NCI-H1105 treated with DMSO at 0.1 percent for 48 hours (cell line): ENCODE results near the gene SRGAP3.

Experiments used
- DNase-seq: peaks from one replicate; lab custom pipeline; 2025; lab: John Stamatoyannopoulos, UW

The SRGAP3 gene

GRCh38 chr3:9015250-9015649 is 234.2 kb downstream of the SRGAP3 start:
- DNase-seq = no peak

DNA sequence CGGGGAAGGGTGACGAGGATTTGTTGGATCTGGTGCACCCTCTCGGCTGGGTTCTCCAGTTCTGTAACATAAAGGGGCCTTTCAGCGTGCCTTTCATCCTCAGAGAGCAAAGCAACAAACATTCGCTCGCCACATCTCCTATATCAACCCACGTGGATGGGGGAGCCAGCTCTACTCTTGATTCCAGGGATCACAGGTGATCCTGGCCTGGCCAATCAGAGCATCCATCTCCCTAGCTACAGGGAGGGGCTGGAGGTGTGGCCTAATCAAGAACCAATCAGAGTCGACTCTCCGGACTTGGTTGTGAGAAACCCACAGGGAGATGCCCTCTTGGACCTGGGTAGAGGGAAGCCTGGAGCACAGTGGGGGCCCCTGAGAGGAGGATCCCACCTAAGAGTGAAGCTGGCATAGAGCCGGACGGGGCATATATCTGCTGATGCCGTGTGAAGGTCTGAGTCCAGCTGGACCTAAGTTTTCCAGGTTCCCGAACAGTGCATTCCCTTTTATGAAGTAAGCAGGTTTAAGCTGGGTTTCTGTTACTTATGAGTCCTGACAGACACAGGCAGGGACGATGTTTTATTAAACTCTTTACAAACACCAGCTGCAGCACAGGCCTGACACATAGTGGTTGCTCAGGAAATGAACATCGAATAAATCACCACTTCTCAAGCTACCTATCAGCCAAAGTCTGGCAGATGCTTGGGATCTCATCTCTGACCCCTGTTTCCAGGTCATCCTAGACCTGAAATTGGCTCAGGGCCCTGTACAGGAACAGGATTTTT is 235.5 kb downstream of the SRGAP3 start:
- no peak for DNase-seq

DNA sequence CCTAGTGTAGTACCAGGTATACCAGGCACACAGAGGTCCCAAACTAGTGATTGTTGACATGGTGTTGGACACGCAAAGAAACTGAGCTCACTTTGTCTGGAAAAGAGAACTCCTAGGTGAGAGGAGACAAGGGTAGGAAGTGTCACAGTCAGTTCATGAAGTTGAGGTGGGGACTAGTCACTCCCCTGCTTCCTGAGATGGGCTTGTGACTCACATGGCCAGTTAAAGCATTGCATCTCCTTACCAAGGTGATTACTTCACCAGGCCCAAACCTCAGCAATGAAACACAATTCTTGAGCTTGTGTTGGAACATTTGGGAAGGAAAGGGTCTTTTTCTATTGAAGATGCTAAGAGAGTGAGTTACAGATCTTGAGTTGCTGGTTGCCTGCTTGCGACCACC is 236.9 kb downstream of the SRGAP3 start:
- DNase-seq = no peak

DNA sequence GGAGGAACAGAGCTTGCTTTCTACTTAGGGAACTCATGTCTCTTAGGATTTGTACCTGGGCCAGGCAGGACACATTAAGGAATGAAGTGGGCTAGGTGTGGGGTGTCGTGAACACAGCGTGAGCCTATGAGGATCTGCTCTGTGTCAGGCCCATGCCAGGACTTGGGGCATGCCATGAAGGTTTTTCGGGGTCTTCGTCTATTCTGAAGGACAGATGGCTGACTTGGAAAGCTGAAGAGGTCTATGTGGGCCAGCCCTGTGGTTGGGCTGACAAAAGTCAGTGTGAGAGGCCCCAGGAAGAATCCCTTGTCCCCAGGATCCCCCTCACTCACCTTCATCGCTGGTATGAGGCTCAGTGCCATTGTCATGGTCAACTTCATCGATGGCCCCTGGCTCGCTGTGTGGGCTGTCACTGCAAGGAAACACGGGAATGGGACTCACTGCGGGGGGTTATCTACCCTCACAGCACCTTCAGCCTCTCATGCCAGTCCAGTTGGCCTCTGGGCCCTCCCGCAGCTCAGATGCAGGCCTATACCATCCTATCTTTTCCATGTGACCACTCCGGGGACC is 239.4 kb downstream of the SRGAP3 start:
- no peak for DNase-seq

DNA sequence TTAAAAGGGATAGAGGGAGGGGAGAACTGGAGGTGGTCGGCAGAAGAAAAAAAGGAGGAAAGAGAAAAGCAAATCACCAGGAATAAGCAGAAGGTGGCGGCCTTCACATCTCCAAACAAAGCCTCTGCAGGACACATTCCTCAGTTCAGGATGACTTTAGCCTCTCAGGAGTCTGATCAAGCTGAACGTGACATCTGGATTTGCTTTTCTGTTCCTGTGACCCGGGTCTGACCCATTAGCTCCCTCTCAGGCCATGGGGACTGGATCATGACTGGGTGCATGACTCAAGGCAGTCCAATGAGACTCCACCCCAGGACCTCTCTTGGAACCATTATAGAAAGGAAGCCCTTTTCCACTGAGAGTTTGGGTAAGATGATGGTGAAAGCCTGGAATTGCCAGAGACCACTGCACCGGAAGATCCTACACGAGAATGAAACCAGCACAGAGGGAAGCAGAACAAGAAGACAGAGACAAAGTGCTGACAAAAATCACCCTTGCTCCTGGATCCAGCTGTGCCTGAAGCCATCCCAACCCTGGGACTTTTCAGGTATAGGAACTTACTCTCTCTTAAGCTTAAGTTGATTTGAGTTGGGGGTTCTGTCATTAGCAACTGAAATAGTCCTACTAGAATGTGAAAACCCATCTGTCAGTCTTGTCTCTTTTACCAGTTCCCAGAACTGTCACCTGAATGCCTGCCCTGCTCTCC is 240.7 kb downstream of the SRGAP3 start:
- no peak for DNase-seq

DNA sequence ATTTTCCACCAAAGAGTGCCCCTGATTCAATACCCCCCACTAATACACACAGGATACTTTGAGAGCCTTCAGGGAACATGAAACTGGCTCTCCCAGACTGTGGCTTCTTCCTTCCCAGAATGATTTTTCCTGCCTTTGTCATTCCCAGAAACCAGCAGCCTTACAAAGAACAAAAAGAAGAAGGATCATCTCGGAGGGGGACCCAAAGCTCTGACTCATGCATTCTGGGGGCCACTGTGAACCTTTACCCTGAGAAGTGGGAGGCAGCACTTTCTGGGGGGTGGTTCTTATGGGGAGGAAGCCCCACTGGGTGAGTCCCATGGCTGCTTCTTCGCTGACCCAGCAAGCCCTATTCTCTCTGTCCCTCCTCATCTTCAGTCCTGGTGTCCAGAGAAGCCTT is 241.5 kb downstream of the SRGAP3 start:
- no peak for DNase-seq

DNA sequence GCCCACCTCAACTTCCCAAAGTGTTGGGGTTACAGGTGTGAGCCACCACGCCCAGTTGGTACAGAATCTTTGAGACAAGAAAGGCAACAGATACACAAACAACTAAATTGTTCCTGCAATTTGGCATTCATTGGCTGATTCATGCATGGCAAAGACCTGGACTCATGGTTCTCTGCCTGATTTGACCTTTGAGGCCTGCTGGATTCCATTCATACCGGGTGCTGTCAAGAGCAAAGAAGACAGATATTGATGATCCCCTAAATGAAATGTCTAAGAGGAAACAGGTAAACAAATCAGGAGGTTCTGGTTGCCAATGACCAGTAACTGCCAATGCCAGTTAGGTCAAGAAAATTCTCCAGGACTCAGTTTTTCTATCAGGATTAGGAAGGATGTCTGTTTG is 242.2 kb downstream of the SRGAP3 start:
- DNase-seq = no peak

- DNase-seq = no peak
Measured at GRCh38 chr3:9000041-9000440, 249.4 kb downstream of the SRGAP3 start.

- DNase-seq = no peak
Measured at GRCh38 chr3:8997151-8997550, 252.3 kb downstream of the SRGAP3 start.

GRCh38 chr3:8996681-8997121 is 252.7 kb downstream of the SRGAP3 start:
- no peak for DNase-seq

DNA sequence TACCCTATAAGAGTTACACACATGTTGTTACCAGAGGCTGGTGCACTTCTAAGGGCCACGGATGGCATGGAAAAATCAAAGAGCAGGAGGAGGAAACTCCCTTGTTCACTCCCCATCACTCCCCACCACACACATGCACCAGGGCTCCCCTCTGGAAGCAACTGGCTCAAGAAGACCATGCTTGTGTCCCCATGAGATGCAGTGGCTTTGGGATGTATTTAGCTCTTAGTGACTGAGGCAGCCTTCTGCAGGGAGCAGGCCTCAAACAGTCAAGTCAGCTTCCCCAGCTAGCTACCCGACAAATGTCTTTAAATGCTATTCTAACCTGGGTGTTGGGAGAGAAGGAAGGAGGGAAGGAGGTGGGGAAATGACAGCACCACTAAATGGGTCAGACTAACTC is 253.2 kb downstream of the SRGAP3 start:
- no peak for DNase-seq

DNA sequence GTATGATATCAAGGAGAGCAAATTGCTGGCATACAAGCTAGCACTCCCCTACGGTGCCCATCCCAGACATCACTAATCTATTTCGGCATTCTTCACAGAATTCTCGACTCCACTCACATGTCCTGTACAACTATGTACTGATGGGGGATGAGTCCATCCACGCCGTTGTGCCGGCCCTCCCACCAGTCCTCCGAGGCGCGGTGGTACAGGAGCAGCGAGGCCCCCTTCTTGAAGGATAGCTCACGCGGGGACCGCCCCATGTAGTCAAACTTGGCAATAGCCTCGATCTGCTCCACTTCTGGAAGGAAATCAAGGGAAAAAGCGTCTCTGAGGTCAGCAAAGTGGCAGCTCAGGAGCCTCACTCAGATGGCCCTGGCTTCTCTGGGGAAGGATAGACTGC is 255.2 kb downstream of the SRGAP3 start:
- no peak for DNase-seq

DNA sequence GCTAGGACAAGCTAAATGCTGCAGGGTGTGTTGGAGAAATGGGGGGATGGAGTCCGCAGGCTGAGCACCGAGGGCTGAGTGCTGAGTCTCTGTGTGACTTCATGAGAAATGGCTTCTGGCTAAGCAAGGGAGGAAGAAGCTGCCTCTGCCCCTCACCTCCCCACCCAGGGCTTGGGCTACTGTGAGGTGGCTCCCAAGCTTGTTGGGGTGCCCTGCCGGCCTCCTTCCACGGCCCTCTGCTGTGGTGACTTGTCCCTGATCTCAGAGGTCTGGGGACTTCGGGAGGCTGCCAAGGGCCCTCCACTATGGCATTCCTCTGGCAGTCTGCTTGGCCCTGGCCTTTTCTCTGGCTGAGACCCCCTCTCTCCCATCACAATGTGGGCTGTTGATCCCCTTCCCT is 256.1 kb downstream of the SRGAP3 start:
- DNase-seq = no peak

DNA sequence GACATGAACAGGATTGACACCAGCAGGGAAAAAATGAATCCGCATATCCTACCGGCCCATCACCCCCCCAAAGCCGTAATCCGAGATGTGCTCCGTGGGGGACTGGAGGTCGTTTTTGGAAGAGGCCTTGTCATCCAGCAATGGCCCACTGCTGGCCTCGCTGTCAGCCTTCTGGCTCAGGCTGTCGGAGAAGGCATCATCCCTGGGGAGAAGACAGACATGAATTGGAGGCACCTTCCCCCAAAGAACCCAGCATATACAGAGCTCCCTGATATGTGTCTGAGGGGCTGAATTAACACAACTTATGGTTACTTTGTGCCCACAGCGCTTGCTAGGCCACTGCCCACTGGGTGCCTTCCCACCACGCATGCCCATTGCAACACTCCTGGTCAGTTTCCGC is 256.6 kb downstream of the SRGAP3 start:
- DNase-seq = no peak

- DNase-seq = no peak
Measured at GRCh38 chr3:8992199-8992598, 257.2 kb downstream of the SRGAP3 start.

DNA sequence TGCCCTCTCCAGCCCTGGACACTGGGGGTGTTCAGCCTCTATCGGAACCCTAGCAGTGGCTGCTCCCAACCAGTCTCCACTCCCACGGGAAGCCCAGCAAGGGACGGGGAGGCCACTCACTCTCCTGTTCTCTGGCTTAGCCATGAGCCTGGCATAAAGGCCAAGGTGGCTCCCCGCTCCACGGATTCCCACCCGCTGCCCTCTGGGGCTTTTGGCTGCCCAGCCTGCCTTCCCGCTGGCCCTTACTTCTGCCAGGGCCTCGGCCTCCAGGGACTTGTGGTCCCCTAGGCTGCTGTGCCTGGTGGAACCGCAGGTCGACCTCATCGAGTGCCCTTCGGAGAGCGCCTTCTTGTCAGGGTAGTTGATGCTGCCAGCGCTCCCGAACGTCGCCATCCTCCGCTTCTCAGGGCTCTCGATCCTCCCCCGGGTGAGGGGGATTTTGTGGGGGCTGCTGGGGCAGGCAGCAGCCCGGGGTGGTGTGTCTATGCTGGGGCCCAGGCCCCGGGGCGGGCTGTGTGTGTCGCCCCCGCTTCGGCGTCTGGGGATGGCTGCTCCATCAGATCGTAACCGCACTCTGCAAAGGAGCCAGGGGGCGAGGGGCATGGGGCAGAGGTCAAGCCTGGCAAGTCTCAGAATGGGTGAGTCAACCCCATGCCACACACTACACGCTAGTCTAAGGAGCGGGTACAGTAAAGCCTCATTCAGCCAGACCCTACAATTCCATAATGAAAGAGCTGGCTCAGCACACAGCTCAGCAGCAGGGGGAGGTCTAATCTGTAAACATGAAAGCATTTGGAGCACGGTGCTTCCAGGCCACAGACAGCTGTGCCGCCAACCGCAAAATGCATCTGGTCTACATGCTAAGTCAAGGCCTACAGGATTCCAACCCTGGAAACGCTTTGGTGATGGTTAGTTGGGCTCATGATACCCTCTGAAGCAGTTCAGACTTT is 258.9 kb downstream of the SRGAP3 start:
- no peak for DNase-seq

DNA sequence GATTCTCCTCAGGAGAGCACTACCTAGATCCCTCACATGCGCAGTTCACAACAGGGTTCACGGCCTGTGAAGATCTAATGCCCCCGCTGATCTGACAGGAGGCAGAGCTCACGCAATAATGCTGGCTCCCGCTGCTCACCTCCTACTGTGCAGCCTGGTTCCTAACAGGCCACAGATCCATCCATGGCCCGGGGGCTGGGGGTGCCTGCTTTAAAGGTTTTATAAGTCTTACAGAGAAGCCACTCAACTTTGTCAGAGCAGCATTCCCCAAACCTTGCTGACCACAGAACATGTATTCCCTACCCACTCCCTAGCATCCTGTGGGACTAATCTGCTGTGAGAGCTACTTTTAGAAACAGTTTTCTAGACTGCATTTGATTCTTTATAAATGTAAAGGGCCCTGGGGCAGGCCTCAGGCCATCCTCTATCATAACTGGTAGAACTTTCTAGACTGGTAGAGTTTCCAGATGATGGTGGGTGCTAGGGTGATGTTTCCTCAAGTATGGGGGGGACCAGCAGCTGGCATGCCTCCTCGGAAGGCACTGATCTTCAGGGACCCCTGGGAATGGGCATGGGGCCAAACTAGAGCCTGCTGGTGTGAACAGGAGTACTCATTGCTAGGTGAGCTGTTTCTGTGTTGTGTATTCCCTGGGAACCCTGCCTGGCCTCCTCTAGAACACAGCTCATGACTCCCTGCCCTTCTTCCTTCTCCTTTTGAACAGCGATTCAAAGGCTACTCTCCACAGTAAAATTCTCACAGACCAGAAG is 260.5 kb downstream of the SRGAP3 start:
- DNase-seq = no peak

DNA sequence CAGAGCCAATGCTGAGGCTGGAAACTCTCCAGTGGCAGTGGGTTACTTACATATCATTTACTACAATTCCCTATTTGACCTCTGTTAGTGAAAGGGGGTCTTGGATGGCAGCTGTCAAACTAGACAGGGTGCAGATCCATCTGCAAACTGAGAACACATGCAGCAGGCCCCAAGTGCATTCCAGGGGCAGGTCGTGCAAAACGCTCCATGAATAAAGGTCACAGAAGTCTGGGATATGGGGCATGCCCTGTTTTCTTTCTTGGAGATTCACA is 261.1 kb downstream of the SRGAP3 start:
- DNase-seq = no peak

GRCh38 chr3:8987645-8988383 is 261.6 kb downstream of the SRGAP3 start:
- DNase-seq = no peak

GRCh38 chr3:8987226-8987625 is 262.2 kb downstream of the SRGAP3 start:
- no peak for DNase-seq

- DNase-seq = no peak
Measured at GRCh38 chr3:8986741-8987140, 262.7 kb downstream of the SRGAP3 start.
